ENCODE data around the gene ADGRG3.

ADGRG3 gene

DNA sequence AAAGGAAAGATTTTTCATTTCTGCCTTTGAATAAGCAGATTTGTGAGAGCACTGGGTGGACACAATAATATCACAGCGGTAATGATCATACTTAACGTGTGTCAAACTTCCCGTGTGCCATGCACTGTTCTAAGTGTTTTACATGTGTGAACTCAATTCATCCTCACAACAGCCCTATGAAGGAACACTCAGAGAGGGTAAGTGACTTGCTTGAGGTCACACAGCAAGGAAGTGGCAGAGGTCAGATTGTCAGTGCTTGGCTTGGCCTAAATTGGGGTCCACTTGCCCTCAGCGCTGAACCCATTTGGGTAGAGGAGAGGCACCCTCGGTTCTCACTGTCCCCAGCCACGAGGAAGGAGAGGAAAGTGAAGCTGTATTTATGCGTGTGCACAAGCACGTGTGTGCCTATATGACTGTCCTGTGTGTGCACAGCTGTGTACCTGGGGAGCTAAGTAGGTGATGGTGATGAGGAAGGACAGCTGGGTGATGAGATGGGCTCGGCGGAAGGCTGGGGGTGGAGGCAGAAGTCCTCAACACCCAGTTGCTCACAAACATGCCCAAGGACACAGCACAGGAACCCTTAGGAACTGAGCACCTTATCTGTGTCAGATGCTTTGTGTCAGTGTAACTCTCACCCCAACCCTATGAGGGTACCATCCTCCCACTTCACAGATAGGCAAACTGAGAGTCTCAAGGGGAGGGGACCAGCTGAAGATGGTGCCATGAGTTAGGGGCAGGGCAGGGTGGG is 9.8 kb upstream of the ADGRG3 start:
- peaks cover 0 to 17% (median 16%) of the 10 kb centered on the region in 4 experiments for H3K4me1 ChIP-seq (ENCODE audit: control extremely low read depth in 1 of 4, control insufficient read depth in 4 of 4, insufficient read depth in 4 of 4, low read length in 3 of 4)
- 96% methylated on average over 8 of the region's 10 CpGs for WGBS (ENCODE audit: insufficient coverage)
- no peaks in the 10 kb centered on the region for H3K9me3 ChIP-seq (ENCODE audit: control extremely low read depth in 1 of 5, control insufficient read depth in 4 of 5, insufficient read depth in 2 of 5, low read depth in 1 of 5, low read length in 4 of 5)
- ChIA-PET CTCF (interaction anchor here (1.9 to 2.7 kb wide), 2 partner anchors 10 kb away, joined by 5 to 8 read pairs; partner anchors contain the start of gene ADGRG3), POLR2A (no interaction called here)
- H3K4me3 ChIP-seq (ENCODE audit: control insufficient read depth in 1 of 7, extremely low read depth in 1 of 7, insufficient read depth in 4 of 7, low read depth in 2 of 7, low read length in 6 of 7), result no peak overlapping the region
- H3K36me3 ChIP-seq (ENCODE audit: control insufficient read depth in 4 of 4, insufficient read depth in 4 of 4, low read length in 3 of 4), result peaks cover 8 to 94% (median 67%) of the 10 kb centered on the region in 4 experiments
- H3K27me3 ChIP-seq (replicated peaks in 2 of 5; ENCODE audit: control insufficient read depth in 4 of 5, insufficient read depth in 5 of 5, low read length in 4 of 5), result no peaks in the 10 kb centered on the region
- DNase-seq, result no peak
- H3K27ac ChIP-seq (ENCODE audit: insufficient read depth in 1 of 2, low read depth in 1 of 2, low read length in 2 of 2, poor library complexity in 1 of 2, severe bottlenecking in 2 of 2), result no peak overlapping the region

DNA sequence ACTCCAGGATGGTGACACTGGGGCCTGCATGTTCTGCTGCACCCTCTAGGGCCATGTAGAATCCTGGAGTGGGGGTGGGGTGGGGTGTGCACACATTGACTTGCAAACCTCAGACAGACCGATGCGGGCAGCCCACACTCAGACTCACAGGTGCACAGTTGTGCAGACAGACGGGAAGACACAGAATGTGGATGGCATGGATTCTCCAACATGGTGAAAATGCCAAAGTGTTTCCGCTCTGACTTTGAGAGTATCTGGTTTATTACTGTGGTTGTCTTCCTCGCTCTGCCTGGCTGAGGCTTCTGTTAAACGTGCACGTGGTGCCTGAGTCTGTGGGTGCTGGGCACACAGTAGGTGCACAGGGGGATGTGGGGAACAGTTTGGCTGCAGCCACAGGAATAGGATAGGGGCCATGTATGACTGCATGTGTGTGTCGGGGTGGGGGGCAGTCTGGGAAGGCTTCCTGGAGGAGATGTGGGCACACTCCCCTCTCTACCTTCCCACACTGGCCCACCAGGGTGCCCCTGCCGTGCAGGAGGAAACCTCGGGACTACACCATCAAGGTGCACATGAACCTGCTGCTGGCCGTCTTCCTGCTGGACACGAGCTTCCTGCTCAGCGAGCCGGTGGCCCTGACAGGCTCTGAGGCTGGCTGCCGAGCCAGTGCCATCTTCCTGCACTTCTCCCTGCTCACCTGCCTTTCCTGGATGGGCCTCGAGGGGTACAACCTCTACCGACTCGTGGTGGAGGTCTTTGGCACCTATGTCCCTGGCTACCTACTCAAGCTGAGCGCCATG is 9.0 kb upstream of the ADGRG3 start:
- H3K27ac ChIP-seq (ENCODE audit: insufficient read depth in 1 of 2, low read depth in 1 of 2, low read length in 2 of 2, poor library complexity in 1 of 2, severe bottlenecking in 2 of 2), result no peak overlapping the region
- H3K27me3 ChIP-seq (replicated peaks in 2 of 5; ENCODE audit: control insufficient read depth in 4 of 5, insufficient read depth in 5 of 5, low read length in 4 of 5), result no peaks in the 10 kb centered on the region
- no peak overlapping the region for H3K4me3 ChIP-seq (ENCODE audit: control insufficient read depth in 1 of 7, extremely low read depth in 1 of 7, insufficient read depth in 4 of 7, low read depth in 2 of 7, low read length in 6 of 7)
- ChIA-PET POLR2A (no interaction called here), CTCF (interaction anchor here (2.7 kb wide), 1 partner anchor 9 kb away, joined by 8 read pairs; the partner anchor contains the start of gene ADGRG3)
- H3K36me3 ChIP-seq (ENCODE audit: control insufficient read depth in 4 of 4, insufficient read depth in 4 of 4, low read length in 3 of 4), result peaks cover 8 to 95% (median 70%) of the 10 kb centered on the region in 4 experiments
- 93% methylated on average over 11 of the region's 19 CpGs for WGBS (ENCODE audit: insufficient coverage)
- no peak for DNase-seq
- no peaks in the 10 kb centered on the region for H3K9me3 ChIP-seq (ENCODE audit: control extremely low read depth in 1 of 5, control insufficient read depth in 4 of 5, insufficient read depth in 2 of 5, low read depth in 1 of 5, low read length in 4 of 5)
- peaks cover 0 to 9% (median 8%) of the 10 kb centered on the region in 4 experiments for H3K4me1 ChIP-seq (ENCODE audit: control extremely low read depth in 1 of 4, control insufficient read depth in 4 of 4, insufficient read depth in 4 of 4, low read length in 3 of 4)

DNA sequence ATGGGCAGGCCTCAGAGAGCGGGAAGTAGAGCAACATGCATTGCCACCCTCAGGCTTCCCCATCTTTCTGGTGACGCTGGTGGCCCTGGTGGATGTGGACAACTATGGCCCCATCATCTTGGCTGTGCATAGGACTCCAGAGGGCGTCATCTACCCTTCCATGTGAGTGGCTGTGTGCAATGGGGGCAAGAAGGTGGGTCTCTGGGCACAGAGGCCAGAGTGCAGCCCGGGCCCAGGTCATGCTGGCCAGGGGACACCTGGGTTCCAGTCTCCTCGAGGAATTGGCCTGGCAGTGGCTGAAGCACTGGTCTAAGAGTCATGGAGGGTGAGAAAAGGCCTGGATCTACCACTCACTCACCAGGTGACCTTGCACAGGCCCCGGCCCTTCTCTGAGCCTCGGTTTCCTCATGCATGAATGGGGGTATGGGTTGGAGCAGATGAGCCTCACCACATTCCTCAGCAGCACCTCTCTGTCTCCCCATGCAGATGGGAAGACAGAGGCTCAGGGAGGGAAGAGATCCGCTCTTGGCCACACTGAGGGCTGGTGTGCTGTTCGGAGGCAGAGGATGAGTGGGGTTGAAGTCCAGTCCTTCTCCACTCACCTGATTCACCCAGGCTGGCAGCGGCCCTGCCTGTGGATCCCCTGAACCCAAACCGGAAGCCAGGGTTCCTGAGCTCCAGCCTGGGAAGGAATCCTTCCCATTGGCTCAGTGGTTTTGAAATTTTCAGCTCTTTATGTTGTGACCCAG is 7.2 kb upstream of the ADGRG3 start:
- Histone ChIP-seq H3K9me3 (ENCODE audit: control extremely low read depth in 1 of 5, control insufficient read depth in 4 of 5, insufficient read depth in 2 of 5, low read depth in 1 of 5, low read length in 4 of 5) (no peaks in the 10 kb centered on the region), H3K36me3 (ENCODE audit: control insufficient read depth in 4 of 4, insufficient read depth in 4 of 4, low read length in 3 of 4) (peaks cover 6 to 98% (median 68%) of the 10 kb centered on the region in 4 experiments), H3K4me1 (ENCODE audit: control extremely low read depth in 1 of 4, control insufficient read depth in 4 of 4, insufficient read depth in 4 of 4, low read length in 3 of 4) (no peaks in the 10 kb centered on the region), H3K27me3 (replicated peaks in 2 of 5; ENCODE audit: control insufficient read depth in 4 of 5, insufficient read depth in 5 of 5, low read length in 4 of 5) (no peaks in the 10 kb centered on the region), H3K4me3 (ENCODE audit: control insufficient read depth in 1 of 7, extremely low read depth in 1 of 7, insufficient read depth in 4 of 7, low read depth in 2 of 7, low read length in 6 of 7) (no peak overlapping the region), H3K27ac (ENCODE audit: insufficient read depth in 1 of 2, low read depth in 1 of 2, low read length in 2 of 2, poor library complexity in 1 of 2, severe bottlenecking in 2 of 2) (no peak overlapping the region)
- WGBS (ENCODE audit: insufficient coverage), result 95% methylated on average over 9 of the region's 11 CpGs
- CTCF ChIA-PET, result interaction anchor here (1.1 to 4.2 kb wide), 2 partner anchors 15 to 43 kb away, joined by 4 to 13 read pairs; no protein-coding TSS in a partner anchor
- POLR2A ChIA-PET, result no interaction called here
- DNase-seq, result no peak

- Histone ChIP-seq H3K27ac (ENCODE audit: insufficient read depth in 1 of 2, low read depth in 1 of 2, low read length in 2 of 2, poor library complexity in 1 of 2, severe bottlenecking in 2 of 2) (no peak overlapping the region), H3K36me3 (ENCODE audit: control insufficient read depth in 4 of 4, insufficient read depth in 4 of 4, low read length in 3 of 4) (peaks cover 6 to 93% (median 62%) of the 10 kb centered on the region in 4 experiments), H3K4me3 (ENCODE audit: control insufficient read depth in 1 of 7, extremely low read depth in 1 of 7, insufficient read depth in 4 of 7, low read depth in 2 of 7, low read length in 6 of 7) (no peak overlapping the region), H3K4me1 (ENCODE audit: control extremely low read depth in 1 of 4, control insufficient read depth in 4 of 4, insufficient read depth in 4 of 4, low read length in 3 of 4) (peaks cover 0 to 2% (median under 1%) of the 10 kb centered on the region in 4 experiments), H3K9me3 (ENCODE audit: control extremely low read depth in 1 of 5, control insufficient read depth in 4 of 5, insufficient read depth in 2 of 5, low read depth in 1 of 5, low read length in 4 of 5) (no peaks in the 10 kb centered on the region), H3K27me3 (replicated peaks in 2 of 5; ENCODE audit: control insufficient read depth in 4 of 5, insufficient read depth in 5 of 5, low read length in 4 of 5) (no peaks in the 10 kb centered on the region)
- DNase-seq, result no peak
- ChIA-PET CTCF (interaction anchor here (1.0 to 4.2 kb wide), 4 partner anchors 12 to 86 kb away, joined by 4 to 13 read pairs (median 4); no protein-coding TSS in a partner anchor), POLR2A (no interaction called here)
- WGBS (ENCODE audit: insufficient coverage), result 98% methylated on average over 7 of the region's 7 CpGs
These were observed 6.6 kb upstream of the ADGRG3 start for GRCh38 chr16:57661510-57661909.

GRCh38 chr16:57661936-57662906 is 5.9 kb upstream of the ADGRG3 start:
- Histone ChIP-seq H3K4me1 (ENCODE audit: control extremely low read depth in 1 of 4, control insufficient read depth in 4 of 4, insufficient read depth in 4 of 4, low read length in 3 of 4) (peaks cover 0 to 8% (median 6%) of the 10 kb centered on the region in 4 experiments), H3K9me3 (ENCODE audit: control extremely low read depth in 1 of 5, control insufficient read depth in 4 of 5, insufficient read depth in 2 of 5, low read depth in 1 of 5, low read length in 4 of 5) (no peaks in the 10 kb centered on the region), H3K36me3 (ENCODE audit: control insufficient read depth in 4 of 4, insufficient read depth in 4 of 4, low read length in 3 of 4) (peaks cover 6 to 86% (median 56%) of the 10 kb centered on the region in 4 experiments), H3K27me3 (replicated peaks in 2 of 5; ENCODE audit: control insufficient read depth in 4 of 5, insufficient read depth in 5 of 5, low read length in 4 of 5) (no peaks in the 10 kb centered on the region), H3K4me3 (ENCODE audit: control insufficient read depth in 1 of 7, extremely low read depth in 1 of 7, insufficient read depth in 4 of 7, low read depth in 2 of 7, low read length in 6 of 7) (no peak overlapping the region), H3K27ac (ENCODE audit: insufficient read depth in 1 of 2, low read depth in 1 of 2, low read length in 2 of 2, poor library complexity in 1 of 2, severe bottlenecking in 2 of 2) (no peak overlapping the region)
- ChIA-PET CTCF (interaction anchor here (0.9 to 4.2 kb wide), 8 partner anchors 8 to 86 kb away, joined by 3 to 13 read pairs (median 4); no protein-coding TSS in a partner anchor), POLR2A (no interaction called here)
- WGBS (ENCODE audit: insufficient coverage), result 91% methylated on average over 20 of the region's 20 CpGs
- DNase-seq, result no peak

DNA sequence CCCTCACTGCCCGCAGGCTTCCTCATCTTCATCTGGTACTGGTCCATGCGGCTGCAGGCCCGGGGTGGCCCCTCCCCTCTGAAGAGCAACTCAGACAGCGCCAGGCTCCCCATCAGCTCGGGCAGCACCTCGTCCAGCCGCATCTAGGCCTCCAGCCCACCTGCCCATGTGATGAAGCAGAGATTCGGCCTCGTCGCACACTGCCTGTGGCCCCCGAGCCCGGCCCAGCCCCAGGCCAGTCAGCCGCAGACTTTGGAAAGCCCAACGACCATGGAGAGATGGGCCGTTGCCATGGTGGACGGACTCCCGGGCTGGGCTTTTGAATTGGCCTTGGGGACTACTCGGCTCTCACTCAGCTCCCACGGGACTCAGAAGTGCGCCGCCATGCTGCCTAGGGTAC is 4.7 kb upstream of the ADGRG3 start:
- POLR2A ChIA-PET, result no interaction called here
- CTCF ChIA-PET, result interaction anchor here (0.9 to 4.2 kb wide), 8 partner anchors 9 to 86 kb away, joined by 3 to 19 read pairs (median 4); no protein-coding TSS in a partner anchor

More for the DNA sequence above, 4.7 kb upstream of the ADGRG3 start:
- DNase-seq, result no peak
- Histone ChIP-seq H3K4me1 (ENCODE audit: control extremely low read depth in 1 of 4, control insufficient read depth in 4 of 4, insufficient read depth in 4 of 4, low read length in 3 of 4) (peaks cover 0 to 20% (median 16%) of the 10 kb centered on the region in 4 experiments), H3K4me3 (ENCODE audit: control insufficient read depth in 1 of 7, extremely low read depth in 1 of 7, insufficient read depth in 4 of 7, low read depth in 2 of 7, low read length in 6 of 7) (no peak overlapping the region), H3K27ac (ENCODE audit: insufficient read depth in 1 of 2, low read depth in 1 of 2, low read length in 2 of 2, poor library complexity in 1 of 2, severe bottlenecking in 2 of 2) (no peak overlapping the region), H3K27me3 (replicated peaks in 2 of 5; ENCODE audit: control insufficient read depth in 4 of 5, insufficient read depth in 5 of 5, low read length in 4 of 5) (no peaks in the 10 kb centered on the region), H3K9me3 (ENCODE audit: control extremely low read depth in 1 of 5, control insufficient read depth in 4 of 5, insufficient read depth in 2 of 5, low read depth in 1 of 5, low read length in 4 of 5) (no peaks in the 10 kb centered on the region), H3K36me3 (ENCODE audit: control insufficient read depth in 4 of 4, insufficient read depth in 4 of 4, low read length in 3 of 4) (peaks cover 3 to 74% (median 46%) of the 10 kb centered on the region in 4 experiments)
- 90% methylated on average over 21 of the region's 21 CpGs for WGBS (ENCODE audit: insufficient coverage)
